Head of caudate nucleus (tissue), 42 donors: ENCODE measurements around the gene CDH22.
A peak's percentile ranks its signal among the peaks of the same experiment; 100 is the strongest.

ENCODE experiments used
- DNase-seq, 42 donors: peaks; one replicate each; pipeline versions ENCODE4 v3.0.0 to v3.0.0-alpha.2; 2020 to 2021; ENCODE audit warnings: mixed read lengths in 7 of 42
- intact Hi-C: fragments of 100-400 bp; cut with DNase I; formaldehyde crosslinking; loops from one replicate; pipeline ENCODE4 v1.15.0; 2022

Gene CDH22

DNA sequence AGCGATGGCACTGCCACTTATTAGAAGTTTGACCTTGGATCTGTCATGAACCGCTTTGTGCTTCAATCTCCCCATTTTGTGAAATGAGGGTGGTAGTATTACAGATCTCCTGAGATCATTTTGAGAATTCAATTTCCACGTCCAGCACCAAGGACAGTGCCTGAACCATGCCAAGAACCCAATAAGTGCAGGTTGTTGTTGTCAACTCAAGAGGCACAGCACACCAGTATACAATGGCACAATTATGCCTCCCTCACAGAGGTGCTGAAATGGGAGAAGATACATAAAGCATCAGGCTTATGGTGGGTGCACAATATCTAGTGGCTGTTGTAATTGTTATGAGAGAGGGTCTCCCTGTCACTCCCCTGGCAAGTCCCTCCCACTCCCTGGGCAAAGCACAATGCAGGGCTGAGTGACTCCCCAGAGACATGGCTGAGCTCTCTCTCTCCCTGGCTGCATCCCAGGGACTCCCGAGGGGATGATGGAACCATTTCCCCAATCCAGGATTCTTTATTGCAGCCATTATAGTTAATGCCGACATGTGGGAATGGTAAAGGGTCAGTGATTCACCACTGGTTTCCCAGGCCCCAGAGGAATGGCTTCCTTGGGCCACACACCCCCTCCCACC, 78.7 kb downstream of the CDH22 start:
- DNase-seq = no peak
- intact Hi-C loops = no loop called here

DNA sequence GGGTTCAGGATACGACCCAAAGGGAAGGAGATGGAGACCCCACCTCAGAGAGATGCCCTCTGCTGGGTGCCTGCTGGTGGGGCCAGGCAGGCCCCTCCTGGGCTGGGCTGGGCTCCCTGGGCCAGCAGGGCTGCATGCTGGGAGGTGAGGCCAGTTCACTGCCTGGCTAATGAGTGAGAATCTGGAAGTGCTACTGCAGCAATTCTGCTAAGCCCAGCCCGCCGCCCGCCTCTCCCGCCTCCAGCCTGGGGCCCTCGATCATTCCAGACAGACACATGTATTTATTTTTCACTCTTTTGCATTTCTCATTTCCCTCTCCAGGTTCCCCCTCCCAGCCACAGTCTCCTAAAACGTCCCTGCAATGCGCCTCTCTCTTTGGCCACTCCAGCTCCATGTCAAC, 79.6 kb downstream of the CDH22 start:
- DNase-seq = no peak
- intact Hi-C loops = no loop called here

- no peak for DNase-seq
- intact Hi-C loops = no loop called here
Observed at GRCh38 chr20:46227272-46227767, 81.0 kb downstream of the CDH22 start.

GRCh38 chr20:46226602-46227001, 81.7 kb downstream of the CDH22 start:
- intact Hi-C loops = no loop called here

GRCh38 chr20:46222521-46223007, 85.7 kb downstream of the CDH22 start:
- peak; percentile 44 to 93 (median 79) for DNase-seq
- intact Hi-C loops = no loop called here

More at GRCh38 chr20:46226602-46227001, 81.7 kb downstream of the CDH22 start:
- DNase-seq = no peak

DNA sequence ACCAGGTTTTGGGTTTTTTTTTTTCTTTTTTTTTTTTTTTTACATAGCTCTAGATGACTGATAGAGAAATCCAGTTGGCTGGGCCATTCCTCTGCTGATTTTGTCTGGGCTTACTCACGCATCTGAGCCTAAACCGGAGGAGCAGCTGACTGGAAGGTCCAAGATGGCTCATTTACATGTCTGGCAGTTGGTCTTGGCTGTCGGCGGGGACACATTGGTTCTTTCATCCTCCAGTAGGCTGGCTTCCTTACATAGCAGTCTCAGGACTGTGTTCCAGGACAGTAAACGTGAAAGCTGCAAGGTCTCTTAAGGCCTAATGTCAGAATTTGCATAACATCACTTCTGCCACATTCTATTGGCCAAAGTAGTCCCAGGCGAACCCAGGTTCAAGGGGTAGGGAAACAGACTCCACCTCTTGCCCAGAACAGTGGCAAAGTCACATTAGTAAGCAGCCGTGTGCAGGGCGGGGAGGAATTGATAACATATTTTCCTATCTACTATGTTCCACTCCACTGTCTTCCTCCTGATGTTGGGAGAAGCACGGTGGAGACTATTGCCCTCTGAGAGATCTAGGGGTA, 87.0 kb downstream of the CDH22 start:
- intact Hi-C loops = no loop called here

DNA sequence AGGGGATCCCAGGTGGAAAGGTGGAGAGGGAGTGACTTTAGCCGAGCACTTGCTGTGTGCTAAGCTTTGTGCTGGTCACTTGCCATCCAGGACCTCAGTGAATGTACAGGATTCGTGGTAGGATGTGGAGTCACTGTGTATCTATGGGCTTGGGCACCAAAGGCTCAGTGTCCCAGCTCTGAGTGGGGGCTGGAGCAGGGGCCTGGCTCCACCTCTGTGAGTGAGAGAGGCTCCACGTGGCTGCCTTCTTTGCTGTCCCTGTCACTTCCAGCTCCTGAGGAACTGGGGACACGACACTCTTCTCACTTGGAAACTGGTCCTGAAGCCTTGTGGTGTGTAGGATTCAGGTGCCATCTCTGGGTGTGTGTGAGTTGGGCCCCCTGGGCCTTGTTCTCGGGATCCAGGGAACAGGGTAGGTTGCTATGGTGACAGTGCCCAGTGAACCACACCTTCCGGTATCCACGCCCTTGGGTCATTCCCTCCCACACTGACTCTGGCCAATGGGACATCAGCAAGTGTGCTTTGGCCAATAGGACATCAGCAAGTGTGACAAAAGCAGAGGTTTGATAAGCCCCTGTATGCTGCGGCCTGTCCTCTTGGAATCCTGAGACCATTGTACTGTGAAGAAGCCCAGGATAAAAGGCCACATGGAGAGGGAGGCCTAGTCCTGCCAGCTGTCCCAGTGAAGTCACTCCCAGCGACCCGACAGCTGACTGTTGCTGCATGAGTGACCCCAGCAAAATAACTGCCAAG, 87.7 kb downstream of the CDH22 start:
- DNase-seq = peak in 20 of 42 donors; percentile 22 to 69 (median 42)
- intact Hi-C loops = no loop called here

More for the DNA sequence above, 87.0 kb downstream of the CDH22 start:
- DNase-seq = peak in 6 of 42 donors; percentile 21 to 55 (median 30)

- intact Hi-C loops = no loop called here
- no peak for DNase-seq
Observed at GRCh38 chr20:46219920-46220319, 88.4 kb downstream of the CDH22 start.

- no peak for DNase-seq
- intact Hi-C loops = no loop called here
Observed at GRCh38 chr20:46219190-46219589, 89.1 kb downstream of the CDH22 start.

DNA sequence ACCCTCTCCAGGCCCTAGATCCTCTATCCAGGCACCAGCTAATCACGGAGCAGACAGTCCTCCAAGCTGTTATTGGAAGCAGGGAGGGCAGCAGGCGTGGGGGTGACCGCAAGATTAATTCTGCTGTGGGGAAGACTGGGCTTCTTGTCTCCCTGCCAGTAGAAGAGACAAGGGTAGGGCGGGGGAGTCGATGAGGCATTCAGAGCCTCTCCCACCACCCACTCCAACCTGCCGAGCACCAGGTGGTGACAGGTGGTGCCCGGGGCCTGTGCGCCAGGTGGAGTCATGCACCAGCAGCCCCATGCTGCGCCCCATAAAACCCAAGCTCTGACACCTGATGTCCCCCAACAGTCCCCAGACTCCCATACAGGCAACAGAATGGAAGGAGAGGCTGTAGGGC, 89.6 kb downstream of the CDH22 start:
- peak in 18 of 42 donors; percentile 16 to 75 (median 42) for DNase-seq
- intact Hi-C loops = no loop called here

DNA sequence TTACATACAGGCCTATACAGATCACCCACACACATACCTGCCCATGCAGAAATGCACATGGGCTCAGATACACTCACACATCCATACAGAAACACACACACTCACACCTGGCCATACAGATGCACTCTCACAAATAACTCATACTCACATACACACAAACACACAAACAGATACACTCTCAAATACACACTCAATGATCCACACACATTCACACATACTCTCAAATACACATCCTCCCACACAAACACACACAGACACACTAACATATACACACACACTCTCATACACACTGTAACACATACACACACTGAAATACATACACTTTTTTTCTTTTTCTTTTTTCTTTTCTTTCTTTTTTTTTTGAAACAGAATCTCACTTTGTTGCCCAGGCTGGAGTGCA, 90.7 kb downstream of the CDH22 start:
- intact Hi-C loops = no loop called here
- no peak for DNase-seq

- intact Hi-C loops = no loop called here
- no peak for DNase-seq
Observed at GRCh38 chr20:46216770-46217464, 91.4 kb downstream of the CDH22 start.

- DNase-seq = peak in 25 of 42 donors; percentile 25 to 81 (median 47)
- intact Hi-C loops = no loop called here
Observed at GRCh38 chr20:46215913-46216707, 92.2 kb downstream of the CDH22 start.

DNA sequence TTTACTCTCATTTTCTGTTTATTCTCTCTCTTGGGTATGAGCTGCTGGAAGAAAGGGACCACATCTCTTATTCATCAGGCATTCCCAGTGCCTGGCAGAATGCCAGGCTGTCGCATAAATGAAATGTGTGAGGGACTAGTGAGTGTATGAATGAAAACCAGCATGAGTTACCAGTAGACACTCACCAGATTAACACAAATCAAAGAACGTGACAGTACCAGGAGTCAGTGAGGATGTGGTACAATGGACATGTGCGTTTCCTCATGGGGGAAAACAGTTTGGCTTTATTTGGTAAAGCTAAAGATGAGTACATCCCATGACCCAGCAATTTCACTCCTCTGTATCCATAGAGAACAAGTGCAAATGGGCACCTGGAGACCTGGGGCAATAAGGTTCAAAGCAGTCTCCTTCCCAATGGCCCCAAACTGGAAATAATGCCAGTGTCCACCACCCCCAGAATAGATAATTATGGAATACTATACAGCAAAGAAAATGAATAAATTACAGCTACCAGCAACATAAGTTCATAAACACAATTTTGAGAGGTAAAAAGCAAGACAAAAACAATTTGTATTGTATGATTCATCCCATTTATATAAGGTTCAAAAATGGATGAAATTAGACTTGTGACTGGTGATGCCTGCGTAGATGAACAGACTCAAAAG, 93.3 kb downstream of the CDH22 start:
- intact Hi-C loops = no loop called here
- DNase-seq = peak in 2 of 42 donors; percentile 46 to 51

DNA sequence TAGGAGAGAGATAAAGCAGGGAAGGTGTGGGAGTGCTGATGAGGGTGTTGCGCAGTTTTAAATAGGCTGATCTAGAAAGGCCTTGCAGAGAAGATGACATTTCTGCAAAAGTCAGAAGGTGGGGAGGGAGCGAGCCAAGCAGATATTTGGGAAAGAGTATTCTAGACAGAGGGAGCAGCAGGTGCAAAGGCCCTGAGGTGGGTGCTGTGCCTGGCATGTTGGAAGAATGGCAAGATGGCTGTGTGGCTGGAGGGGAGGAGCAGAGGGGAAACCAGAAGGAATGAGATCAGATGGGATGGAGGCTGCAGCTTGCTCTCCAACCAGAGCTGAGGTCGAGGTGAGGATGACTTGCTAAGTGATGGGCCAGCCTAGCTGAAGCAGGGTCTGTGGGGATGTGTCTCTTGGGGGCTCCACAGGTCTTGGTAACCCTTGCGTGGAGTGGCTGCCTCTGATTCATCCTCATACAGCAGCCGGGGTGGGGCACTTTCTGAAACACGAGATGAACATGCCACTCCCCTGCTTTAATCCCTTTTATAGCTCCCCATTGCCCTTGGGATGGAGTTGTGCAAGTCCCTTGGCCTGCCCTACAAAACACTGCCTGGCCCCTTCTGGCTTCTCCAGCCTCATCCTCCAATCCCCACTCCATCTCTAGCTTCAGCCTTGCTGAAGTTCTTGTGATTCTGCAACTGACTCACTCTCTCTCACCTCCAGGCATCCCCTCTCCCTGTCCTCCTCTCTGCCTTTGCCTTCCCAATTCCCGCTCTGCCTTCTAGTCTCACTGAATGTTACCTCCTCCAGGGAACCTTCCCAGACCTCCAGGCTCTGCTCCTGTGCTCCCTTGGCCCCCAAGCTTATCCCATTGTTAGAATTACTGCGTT, 94.1 kb downstream of the CDH22 start:
- intact Hi-C loops = no loop called here

DNA sequence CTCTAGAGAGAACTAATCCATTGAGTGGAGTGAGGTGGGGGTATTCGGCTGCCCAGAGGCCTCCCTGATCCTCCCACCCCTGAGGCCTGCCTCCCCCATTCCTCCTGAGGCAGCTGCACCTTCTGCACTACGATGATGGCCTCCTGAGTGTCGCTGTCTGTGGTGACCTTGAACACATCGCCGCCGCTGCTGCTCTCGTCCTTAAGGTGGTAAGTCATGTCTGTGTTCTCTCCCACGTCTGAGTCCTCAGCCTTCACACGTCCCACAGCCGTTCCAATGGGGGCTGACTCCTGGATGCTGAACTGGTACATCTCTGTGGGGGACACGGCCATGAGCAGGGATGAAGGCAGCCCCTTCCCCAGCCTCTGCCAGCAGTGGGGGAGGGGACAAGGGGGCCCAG, 95.4 kb downstream of the CDH22 start:
- intact Hi-C loops = no loop called here
- DNase-seq = no peak

More for the DNA sequence above, 94.1 kb downstream of the CDH22 start:
- no peak for DNase-seq

- intact Hi-C loops = no loop called here
- no peak for DNase-seq
Observed at GRCh38 chr20:46212252-46212651, 96.0 kb downstream of the CDH22 start.
